Naive thymus-derived CD8-positive, alpha-beta T cell (primary cell): ENCODE measurements around the gene GLIS2. TPM values are rescaled to one million over a fixed set of nuclear protein-coding genes. Genes with fewer than 3 reads are reported as not detected.
A peak's percentile ranks its signal among the peaks of the same experiment; 100 is the strongest.

Experiments used
- ATAC-seq, 2 donors: fragments of 150-1000 bp; cut with Tn5 transposase in 1 of 2; sonication (Bioruptor Pico), chemical (Tn5 transposase) in 1 of 2; 1 replicate in 1 of 2; 2 replicates in 1 of 2; pipeline ENCODE4 v1.10.0; 2021; ENCODE audit warnings: mild to moderate bottlenecking in 2 of 2, moderate library complexity in 2 of 2
- POLR2A ChIA-PET: fragments of 350-600 bp; sonication (Branson Sonifier 250); formaldehyde crosslinking; loops from one replicate; lab custom pipeline; 2021; ENCODE audit warnings: antibody characterized with exemption; lab: Charles Lee
- DNase-seq, 10 donors: peaks; one replicate each; pipeline versions ENCODE4 v3.0.0 to v3.0.0-alpha.2; 2020 to 2022
- H3K27ac Mint-ChIP-seq, 10 donors: one replicate each; pipeline ENCODE4 v1.8.0; 2020 to 2022; ENCODE audit warnings: mild to moderate bottlenecking in 10 of 10, mixed read lengths in 10 of 10, moderate library complexity in 4 of 10, inconsistent platforms in 1 of 10
- H3K27me3 Mint-ChIP-seq, 5 donors: one replicate each; pipeline ENCODE4 v1.8.0; 2021 to 2022; ENCODE audit warnings: mixed read lengths in 5 of 5
- H3K36me3 Mint-ChIP-seq, 3 donors: one replicate each; pipeline ENCODE4 v1.8.0; 2020 to 2022; ENCODE audit warnings: mixed read lengths in 3 of 3, mild to moderate bottlenecking in 2 of 3, inconsistent platforms in 1 of 3
- H3K4me1 Mint-ChIP-seq, 4 donors: one replicate each; pipeline ENCODE4 v1.8.0; 2021 to 2022; ENCODE audit warnings: mixed read lengths in 4 of 4
- H3K4me3 Mint-ChIP-seq, 10 donors: one replicate each; pipeline ENCODE4 v1.8.0; 2020 to 2022; ENCODE audit warnings: mild to moderate bottlenecking in 10 of 10, mixed read lengths in 10 of 10, moderate library complexity in 6 of 10, inconsistent platforms in 1 of 10
- H3K9me3 Mint-ChIP-seq, 9 donors: one replicate each; pipeline ENCODE4 v1.8.0; 2020 to 2022; ENCODE audit warnings: mixed read lengths in 9 of 9, mild to moderate bottlenecking in 3 of 9, inconsistent platforms in 1 of 9, moderate library complexity in 1 of 9
- polyA plus RNA-seq, 3 donors: library from polyadenylated mRNA; unstranded; fragments of 300-500 nt; fragmentation: Illumina TruSeq; gene quantifications; one replicate each; pipeline ENCODE4 v1.2.3, GENCODE V29; 2021
- total RNA-seq, 8 experiments: library from RNA in 2 of 8; stranded (reverse) in 2 of 8; gene quantifications; one replicate each; pipeline ENCODE4 v1.2.3 and lab custom pipeline; 2021 to 2026

Gene GLIS2
- total and polyA plus RNA-seq, 5 experiments from 2014 or later, result 0.10 TPM; not detected in 4

- no peak for ATAC-seq
Observed at GRCh38 chr16:4323071-4323844, 7.4 kb downstream of the GLIS2 start.

GRCh38 chr16:4323845-4324488, 8.1 kb downstream of the GLIS2 start:
- POLR2A ChIA-PET, result interaction anchor here (1.0 kb wide), 1 partner anchor 51 kb away, joined by 4 read pairs; the partner anchor contains the start of gene TFAP4
- no peak overlapping the region for H3K27ac Mint-ChIP-seq
- H3K9me3 Mint-ChIP-seq, result no peaks in the 10 kb centered on the region
- no peaks in the 10 kb centered on the region for H3K36me3 Mint-ChIP-seq
- ATAC-seq (no peak), DNase-seq (no peak)
- no peaks in the 10 kb centered on the region for H3K27me3 Mint-ChIP-seq
- H3K4me3 Mint-ChIP-seq, result no peak overlapping the region
- peaks cover 3 to 14% (median 11%) of the 10 kb centered on the region in 4 donors for H3K4me1 Mint-ChIP-seq

More at GRCh38 chr16:4323071-4323844, 7.4 kb downstream of the GLIS2 start:
- H3K4me3 Mint-ChIP-seq, result no peak overlapping the region
- DNase-seq, result no peak
- H3K9me3 Mint-ChIP-seq, result no peaks in the 10 kb centered on the region
- H3K4me1 Mint-ChIP-seq, result peaks cover 5 to 11% (median 9%) of the 10 kb centered on the region in 4 donors
- peak overlapping the region in 1 of 10 donors; percentile 40 for H3K27ac Mint-ChIP-seq
- H3K27me3 Mint-ChIP-seq, result no peaks in the 10 kb centered on the region
- POLR2A ChIA-PET, result interaction anchor here (1.0 kb wide), 1 partner anchor 51 kb away, joined by 4 read pairs; the partner anchor contains the start of gene TFAP4
- no peaks in the 10 kb centered on the region for H3K36me3 Mint-ChIP-seq

- Mint-ChIP-seq H3K4me1 (peaks cover under 1 to 9% (median 8%) of the 10 kb centered on the region in 4 donors), H3K27ac (no peak overlapping the region), H3K9me3 (no peaks in the 10 kb centered on the region), H3K27me3 (no peaks in the 10 kb centered on the region), H3K36me3 (no peaks in the 10 kb centered on the region), H3K4me3 (no peak overlapping the region)
- DNase-seq (no peak), ATAC-seq (no peak)
- POLR2A ChIA-PET, result no interaction called here
Observed at GRCh38 chr16:4324492-4325252, 8.8 kb downstream of the GLIS2 start.

- H3K27me3 Mint-ChIP-seq, result no peaks in the 10 kb centered on the region
Observed at GRCh38 chr16:4325253-4325758, 9.4 kb downstream of the GLIS2 start.

GRCh38 chr16:4327386-4328045, 11.6 kb downstream of the GLIS2 start:
- no peak overlapping the region for H3K27ac Mint-ChIP-seq
- POLR2A ChIA-PET, result interaction anchor here (0.9 to 5.2 kb wide), 3 partner anchors 11 to 39 kb away, joined by 3 to 31 read pairs (median 4); no protein-coding TSS in a partner anchor
- ATAC-seq, result peak; percentile 51 to 54
- H3K4me1 Mint-ChIP-seq, result peaks cover 2 to 10% (median 7%) of the 10 kb centered on the region in 4 donors
- peak overlapping the region in 8 of 10 donors; percentile 12 to 76 (median 58) for H3K4me3 Mint-ChIP-seq
- no peaks in the 10 kb centered on the region for H3K9me3 Mint-ChIP-seq
- H3K36me3 Mint-ChIP-seq, result no peaks in the 10 kb centered on the region
- no peaks in the 10 kb centered on the region for H3K27me3 Mint-ChIP-seq
- DNase-seq, result no peak

More at GRCh38 chr16:4325253-4325758, 9.4 kb downstream of the GLIS2 start:
- no peak for DNase-seq
- POLR2A ChIA-PET, result interaction anchor here (5.2 kb wide), 1 partner anchor 18 kb away, joined by 31 read pairs; no protein-coding TSS in a partner anchor
- H3K4me1 Mint-ChIP-seq, result peaks cover 2 to 10% (median 7%) of the 10 kb centered on the region in 4 donors
- ATAC-seq, result no peak
- no peaks in the 10 kb centered on the region for H3K9me3 Mint-ChIP-seq
- H3K27ac Mint-ChIP-seq, result no peak overlapping the region
- H3K36me3 Mint-ChIP-seq, result no peaks in the 10 kb centered on the region
- no peak overlapping the region for H3K4me3 Mint-ChIP-seq

GRCh38 chr16:4328046-4328781, 12.3 kb downstream of the GLIS2 start:
- Mint-ChIP-seq H3K27ac (no peak overlapping the region), H3K36me3 (no peaks in the 10 kb centered on the region), H3K9me3 (no peaks in the 10 kb centered on the region), H3K4me3 (peak overlapping the region in 9 of 10 donors; percentile 29 to 76 (median 60)), H3K4me1 (peaks cover 2 to 10% (median 7%) of the 10 kb centered on the region in 4 donors), H3K27me3 (no peaks in the 10 kb centered on the region)
- POLR2A ChIA-PET, result interaction anchor here (0.6 to 5.2 kb wide), 4 partner anchors 12 to 220 kb away, joined by 3 to 31 read pairs (median 4); no protein-coding TSS in a partner anchor
- DNase-seq (peak in 9 of 10 donors; percentile 39 to 76 (median 49)), ATAC-seq (peak; percentile 86 to 89)

- Mint-ChIP-seq H3K36me3 (no peaks in the 10 kb centered on the region), H3K27me3 (no peaks in the 10 kb centered on the region), H3K4me3 (peak overlapping the region in 5 of 10 donors; percentile 18 to 76 (median 51)), H3K27ac (peak overlapping the region in 1 of 10 donors; percentile 6), H3K4me1 (peaks cover 2 to 12% (median 7%) of the 10 kb centered on the region in 4 donors), H3K9me3 (no peaks in the 10 kb centered on the region)
- ATAC-seq (no peak), DNase-seq (no peak)
- POLR2A ChIA-PET, result interaction anchor here (0.6 to 5.2 kb wide), 3 partner anchors 21 to 221 kb away, joined by 5 to 31 read pairs (median 9); partner anchors contain the start of gene TFAP4
Observed at GRCh38 chr16:4328782-4329775, 13.2 kb downstream of the GLIS2 start.

GRCh38 chr16:4330277-4330874, 14.5 kb downstream of the GLIS2 start:
- H3K27ac Mint-ChIP-seq, result no peak overlapping the region

GRCh38 chr16:4332083-4332482, 16.2 kb downstream of the GLIS2 start:
- no peak for DNase-seq
- H3K27me3 Mint-ChIP-seq, result no peaks in the 10 kb centered on the region
- POLR2A ChIA-PET, result interaction anchor here (0.5 kb wide), 1 partner anchor 43 kb away, joined by 10 read pairs; no protein-coding TSS in a partner anchor
- no peak overlapping the region for H3K27ac Mint-ChIP-seq
- peaks cover 2 to 12% (median 6%) of the 10 kb centered on the region in 4 donors for H3K4me1 Mint-ChIP-seq
- ATAC-seq, result no peak
- H3K4me3 Mint-ChIP-seq, result no peak overlapping the region
- no peaks in the 10 kb centered on the region for H3K9me3 Mint-ChIP-seq
- no peaks in the 10 kb centered on the region for H3K36me3 Mint-ChIP-seq

More at GRCh38 chr16:4330277-4330874, 14.5 kb downstream of the GLIS2 start:
- H3K27me3 Mint-ChIP-seq, result no peaks in the 10 kb centered on the region
- peak; percentile 32 to 82 (median 66) for DNase-seq
- H3K4me1 Mint-ChIP-seq, result peaks cover 2 to 12% (median 7%) of the 10 kb centered on the region in 4 donors
- H3K36me3 Mint-ChIP-seq, result no peaks in the 10 kb centered on the region
- POLR2A ChIA-PET, result interaction anchor here (1.2 to 5.2 kb wide), 2 partner anchors 23 to 57 kb away, joined by 9 to 31 read pairs; partner anchors contain the start of gene TFAP4
- no peak overlapping the region for H3K4me3 Mint-ChIP-seq
- H3K9me3 Mint-ChIP-seq, result no peaks in the 10 kb centered on the region
- ATAC-seq, result peak; percentile 56 to 70
